T47D (cell line): Measurements from ENCODE around the gene CHST8.
"Not testable (repeated sequence)": the region's sequence is repeated elsewhere in the genome, so short reads cannot be mapped to it uniquely, and the experiment has no call there.

ENCODE experiments used
- DNase-seq, 2 experiments: peaks; one replicate each; pipeline versions ENCODE4 v3.0.0 to v3.0.0-alpha.2; 2011 to 2012; ENCODE audit warnings: low read depth in 1 of 2, low spot score in 1 of 2
- JUND ChIP-seq: IDR thresholded peaks from 2 replicates; pipeline ENCODE4 v1.6.1; 2012; ENCODE audit warnings: low read depth
- in situ Hi-C: cut with HindIII; loops from 2 replicates; pipeline ENCODE4 v1.10.0; 2016; ENCODE audit warnings: low sequenced_read_pairs, low pct_unique_long_range_greater_than_20kb

Gene CHST8

DNA sequence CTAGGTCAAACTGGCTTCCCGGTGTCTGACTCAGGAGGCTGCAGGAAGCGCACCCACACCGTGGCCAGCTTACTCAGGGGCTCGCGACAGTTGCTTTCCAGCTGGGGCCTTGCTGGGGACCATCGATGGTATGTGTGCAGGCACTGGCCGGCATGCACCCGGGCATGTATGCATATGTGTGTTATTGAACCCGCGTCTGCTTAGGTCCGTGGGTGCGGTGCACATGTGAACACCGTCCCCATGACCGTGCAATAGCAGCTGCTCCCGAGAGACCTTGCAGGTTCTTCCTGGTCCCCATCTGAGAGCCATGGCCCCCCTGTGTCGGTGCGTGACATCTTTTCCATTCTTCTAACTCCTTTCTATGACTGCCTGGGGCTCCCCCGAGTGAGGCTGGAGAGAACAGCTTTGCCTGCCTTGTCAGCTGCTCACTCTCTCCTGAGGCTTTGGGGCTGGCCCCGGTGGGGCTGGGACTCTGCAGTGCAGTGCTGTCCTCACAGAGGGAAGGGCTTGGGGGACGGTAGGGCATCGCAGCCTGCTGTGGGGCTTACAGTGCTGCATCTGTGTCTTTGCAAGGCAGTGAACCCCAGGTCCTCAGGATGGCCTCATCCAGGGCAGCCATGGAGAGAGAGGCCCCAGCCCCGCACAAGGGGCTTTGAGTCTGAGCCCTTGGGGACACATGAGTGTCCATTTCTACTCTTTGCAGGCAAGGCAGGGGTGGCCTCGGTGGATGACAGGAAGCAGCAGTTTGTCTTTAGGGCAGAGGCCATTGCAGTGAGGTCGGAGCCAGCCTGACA is 65.1 kb downstream of the CHST8 start:
- in situ Hi-C loops = no loop called here
- TF ChIP-seq JUND = no peak
- no peak for DNase-seq

DNA sequence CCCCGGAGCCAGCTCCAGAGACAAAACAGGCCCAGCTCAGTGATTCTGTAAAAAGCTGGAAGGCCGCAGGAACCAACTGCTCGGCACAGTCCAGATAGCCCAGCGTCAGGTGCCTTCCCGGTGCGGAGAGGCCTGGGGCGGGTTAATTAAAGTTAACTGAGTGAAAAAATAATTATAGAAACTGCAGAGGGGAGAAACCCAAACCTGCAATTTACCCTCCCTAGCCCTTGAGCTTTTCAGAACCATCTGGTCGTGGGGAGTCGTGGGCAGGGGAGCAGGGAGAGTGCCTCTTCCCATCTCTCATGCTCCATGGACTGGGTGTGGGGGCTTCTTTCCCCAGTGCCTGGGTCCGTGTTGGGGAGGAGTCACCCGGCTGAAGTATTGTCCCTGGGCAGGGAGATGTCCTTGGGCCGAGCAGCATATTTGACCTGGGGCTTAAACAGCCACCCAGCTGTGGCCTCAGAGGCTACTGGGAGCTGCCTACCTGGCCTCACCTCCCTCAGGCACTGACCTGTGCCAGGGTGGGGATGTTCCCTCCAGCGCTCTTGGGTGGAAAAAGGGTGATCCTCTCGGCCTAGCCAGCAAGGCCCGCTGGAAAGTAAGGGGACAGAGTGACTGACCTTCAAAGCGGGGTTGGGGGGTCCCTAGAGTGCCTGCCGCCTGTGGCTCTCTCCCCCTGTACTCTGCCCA is 65.9 kb downstream of the CHST8 start:
- DNase-seq = no peak
- no peak for TF ChIP-seq JUND
- in situ Hi-C loops = no loop called here

DNA sequence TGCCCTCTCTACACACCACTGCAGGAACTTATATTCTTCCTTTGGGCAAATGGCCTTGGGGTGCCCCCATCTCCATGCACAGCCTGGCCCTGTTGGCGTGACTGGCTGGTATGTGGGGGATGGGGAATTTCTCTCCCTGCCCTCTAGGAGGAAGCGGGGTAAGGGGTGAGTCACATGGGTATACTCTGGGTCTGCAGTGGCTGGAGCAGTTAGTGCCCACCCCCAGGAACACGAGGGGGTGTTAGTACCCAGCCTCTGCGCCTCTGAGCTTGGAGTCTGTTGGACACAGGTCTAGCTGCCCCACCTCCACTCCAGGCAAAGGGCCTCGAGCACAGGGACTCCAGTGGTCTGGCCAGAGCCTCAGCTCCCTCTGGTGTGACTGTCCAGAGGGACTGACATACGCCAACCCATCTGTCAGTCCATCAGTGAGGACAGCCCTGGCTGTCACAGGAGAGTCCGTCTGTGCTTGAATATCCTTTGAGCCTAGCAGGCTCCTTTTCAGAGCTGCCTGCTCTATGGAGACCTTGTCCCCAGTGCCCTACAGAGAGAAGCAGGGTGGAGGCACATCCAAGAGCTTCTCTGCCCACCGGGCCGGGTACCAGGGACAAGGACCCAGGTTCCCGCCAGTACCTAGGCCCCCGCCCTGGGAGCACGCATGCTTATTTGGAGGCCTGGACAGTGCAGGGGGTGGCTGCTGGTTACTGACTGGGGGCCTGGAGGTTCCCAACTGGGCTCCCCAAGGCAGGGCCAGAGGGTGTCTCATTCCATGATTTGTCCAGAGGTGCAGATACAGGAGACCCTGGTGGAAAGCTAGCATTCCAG is 66.6 kb downstream of the CHST8 start:
- no peak for DNase-seq
- TF ChIP-seq JUND = no peak
- in situ Hi-C loops = no loop called here

DNA sequence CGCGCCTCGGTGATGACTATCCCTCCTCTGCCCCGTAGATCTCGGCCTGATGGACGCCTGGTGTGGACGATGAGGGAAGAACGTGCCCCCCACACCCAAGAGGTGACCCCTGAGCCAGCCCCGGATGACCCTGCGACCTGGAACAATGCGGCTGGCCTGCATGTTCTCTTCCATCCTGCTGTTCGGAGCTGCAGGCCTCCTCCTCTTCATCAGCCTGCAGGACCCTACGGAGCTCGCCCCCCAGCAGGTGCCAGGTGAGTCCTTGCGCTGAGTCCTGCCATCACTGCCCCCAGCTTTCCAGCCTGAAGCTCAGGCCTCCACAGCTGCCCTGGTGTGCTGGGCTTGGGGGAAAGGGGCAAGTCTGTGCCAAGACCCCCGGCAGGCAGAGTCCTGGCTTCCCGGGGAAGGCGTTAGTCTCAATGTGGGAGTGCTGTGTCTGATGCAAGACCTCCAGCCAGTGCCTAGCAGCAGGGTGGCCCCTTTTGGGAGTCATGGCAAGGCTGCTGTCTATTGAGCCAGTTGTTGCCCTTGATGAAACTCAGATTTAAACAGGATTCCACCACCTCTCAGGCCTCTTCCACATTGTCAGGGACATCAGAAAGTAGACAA is 67.5 kb downstream of the CHST8 start:
- in situ Hi-C loops = no loop called here
- no peak for DNase-seq
- no peak for TF ChIP-seq JUND

DNA sequence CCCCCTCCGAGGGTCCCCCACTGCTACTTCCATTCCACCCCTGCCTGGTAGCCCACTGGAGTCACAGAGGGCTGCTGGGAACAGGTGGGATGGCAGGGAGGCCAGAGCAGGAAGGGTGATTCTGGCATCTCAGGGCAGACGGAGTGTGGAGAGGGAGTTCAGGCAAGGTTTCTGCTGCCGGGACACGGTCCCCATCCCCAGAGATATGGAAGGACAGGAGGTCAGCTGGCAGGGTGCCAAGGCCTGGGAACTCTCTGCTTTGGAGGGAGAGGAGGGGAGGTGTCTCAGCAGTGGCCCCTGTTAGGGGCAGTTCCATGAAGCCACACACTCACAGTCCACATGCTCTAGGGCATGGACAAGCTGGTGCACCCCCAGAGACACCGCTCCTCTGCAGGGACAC is 68.1 kb downstream of the CHST8 start:
- in situ Hi-C loops = no loop called here

DNA sequence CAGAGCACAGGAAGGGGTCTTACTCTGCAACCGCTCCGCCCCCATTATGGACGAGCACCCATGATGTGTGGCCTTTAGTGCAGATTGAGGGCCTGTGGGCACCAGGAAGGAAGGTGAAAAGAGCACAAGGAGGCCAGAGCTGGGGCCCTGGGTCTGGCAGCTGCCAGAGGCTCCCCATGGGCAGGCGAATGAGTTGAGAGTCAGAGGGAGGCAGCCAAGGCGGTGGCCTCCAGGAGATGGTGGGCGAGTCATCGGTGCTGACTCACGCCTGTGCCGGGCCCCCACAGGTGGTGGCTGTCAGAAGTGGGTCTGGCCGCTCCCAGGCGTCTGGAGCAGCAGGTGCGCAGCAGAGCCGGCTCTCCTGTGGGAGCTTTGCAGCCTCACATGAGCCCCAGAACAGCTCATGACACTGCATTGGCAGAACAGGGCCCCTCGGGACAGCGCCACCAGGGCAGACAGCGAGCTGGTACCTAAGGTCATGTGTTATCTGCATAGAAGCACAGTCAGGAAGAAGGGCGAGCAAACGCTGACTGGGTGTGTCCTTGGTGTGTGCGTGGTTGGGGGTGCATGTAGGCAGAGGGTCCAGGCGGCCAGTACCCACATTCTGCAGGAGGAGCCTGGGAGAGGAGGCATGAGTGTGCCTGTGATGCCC is 68.8 kb downstream of the CHST8 start:
- in situ Hi-C loops = no loop called here

More for the DNA sequence above, 68.1 kb downstream of the CHST8 start:
- TF ChIP-seq JUND = no peak
- no peak for DNase-seq

DNA sequence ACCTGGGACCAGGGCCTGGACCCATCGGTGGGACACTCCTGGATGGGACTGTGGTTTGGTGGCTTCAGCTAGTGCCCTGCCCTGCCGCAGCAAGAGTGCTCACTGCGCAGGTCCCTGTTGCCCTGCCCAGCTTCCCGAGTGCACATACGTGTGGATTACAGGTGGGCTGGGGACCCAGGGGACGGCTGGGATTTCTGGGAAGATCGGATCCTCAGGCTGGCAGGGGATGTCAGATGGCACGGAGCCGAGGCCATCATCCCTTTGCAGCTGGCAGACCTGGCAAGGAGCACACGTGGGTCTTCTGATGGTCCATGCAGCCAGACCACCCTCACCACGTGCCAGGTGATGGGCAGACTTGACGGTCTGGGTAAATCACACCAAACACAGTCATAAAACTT is 69.3 kb downstream of the CHST8 start:
- DNase-seq = no peak
- TF ChIP-seq JUND = no peak
- in situ Hi-C loops = no loop called here

More for the DNA sequence above, 68.8 kb downstream of the CHST8 start:
- TF ChIP-seq JUND = no peak
- DNase-seq = no peak

DNA sequence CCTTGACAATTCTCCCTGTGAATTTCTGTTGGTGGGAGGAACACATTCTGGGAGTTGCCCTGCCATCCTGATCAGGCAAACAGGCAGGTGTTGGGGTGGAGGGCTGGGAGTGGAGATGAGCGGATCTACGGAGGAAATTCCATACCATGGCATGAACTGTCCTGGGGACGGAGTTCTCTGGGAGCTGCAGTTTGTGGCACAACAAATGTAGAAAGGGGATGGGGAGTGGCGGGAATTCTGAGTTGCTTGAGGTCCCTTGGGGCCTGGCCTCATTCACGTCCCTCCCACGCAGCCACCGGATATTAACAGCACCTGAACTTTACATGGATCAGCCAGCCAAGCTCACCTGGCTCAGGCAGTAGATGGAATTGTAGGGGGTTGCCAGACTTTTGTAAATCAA is 70.0 kb downstream of the CHST8 start:
- in situ Hi-C loops = no loop called here
- TF ChIP-seq JUND = no peak
- DNase-seq = no peak

DNA sequence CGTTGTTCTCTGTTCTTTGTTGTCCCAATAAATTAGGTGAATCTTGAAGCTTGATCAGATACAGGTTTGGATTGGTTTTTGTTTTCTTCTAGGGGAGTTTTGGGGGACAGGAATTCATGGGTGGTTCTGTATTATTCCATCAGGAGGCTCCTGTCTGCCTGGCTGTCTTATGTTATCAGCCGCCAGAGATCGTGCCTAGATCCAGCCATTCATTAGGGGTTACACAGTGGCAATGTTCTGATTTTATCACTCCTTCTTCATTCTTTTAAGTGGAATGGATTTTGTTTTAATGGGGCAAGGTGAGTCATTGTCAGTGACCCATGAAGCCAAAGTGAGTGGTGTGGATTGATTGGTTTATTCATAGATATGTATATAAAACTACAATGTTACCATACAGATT is 71.9 kb downstream of the CHST8 start:
- in situ Hi-C loops = no loop called here
- TF ChIP-seq JUND = no peak
- no peak for DNase-seq

DNA sequence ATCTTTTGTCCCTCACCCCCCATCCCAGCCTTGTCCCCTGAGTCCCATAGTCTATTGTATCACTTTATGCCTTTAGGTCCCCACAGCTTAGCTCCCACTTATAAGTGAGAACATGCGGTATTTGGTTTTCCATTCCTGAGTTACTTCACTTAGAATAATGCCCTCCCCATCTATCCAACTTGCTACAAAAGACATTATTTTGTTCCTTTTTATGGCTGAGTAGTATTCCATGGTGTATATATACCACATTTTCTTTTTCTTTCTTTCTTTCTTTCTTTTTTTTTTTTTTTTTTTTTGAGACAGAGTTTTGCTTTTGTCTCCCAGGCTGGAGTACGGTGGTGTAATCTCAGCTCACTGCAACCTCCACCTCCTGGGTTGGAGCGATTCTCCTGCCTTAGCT is 73.8 kb downstream of the CHST8 start:
- in situ Hi-C loops, DNase-seq: not testable (repeated sequence)

DNA sequence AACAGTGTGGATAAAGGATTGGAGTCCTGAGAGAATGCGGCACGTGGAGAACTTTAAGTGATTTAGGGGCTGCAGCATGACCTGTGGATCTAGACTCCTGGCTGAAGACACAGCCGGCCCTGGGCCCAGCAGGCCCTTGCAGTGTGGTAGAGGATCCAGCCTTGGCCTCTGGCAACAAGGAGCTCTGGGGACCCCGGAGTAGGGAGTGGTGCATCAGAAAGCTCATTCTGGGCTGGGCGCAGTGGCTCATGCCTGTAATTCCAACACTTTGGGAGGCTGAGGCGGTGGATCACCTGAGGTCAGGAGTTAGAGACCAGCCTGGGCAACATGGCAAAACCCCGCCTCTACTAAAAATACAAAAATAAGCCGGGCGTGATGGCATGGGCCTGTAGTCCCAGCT is 76.0 kb downstream of the CHST8 start:
- in situ Hi-C loops = no loop called here
- TF ChIP-seq JUND = no peak
- no peak for DNase-seq

DNA sequence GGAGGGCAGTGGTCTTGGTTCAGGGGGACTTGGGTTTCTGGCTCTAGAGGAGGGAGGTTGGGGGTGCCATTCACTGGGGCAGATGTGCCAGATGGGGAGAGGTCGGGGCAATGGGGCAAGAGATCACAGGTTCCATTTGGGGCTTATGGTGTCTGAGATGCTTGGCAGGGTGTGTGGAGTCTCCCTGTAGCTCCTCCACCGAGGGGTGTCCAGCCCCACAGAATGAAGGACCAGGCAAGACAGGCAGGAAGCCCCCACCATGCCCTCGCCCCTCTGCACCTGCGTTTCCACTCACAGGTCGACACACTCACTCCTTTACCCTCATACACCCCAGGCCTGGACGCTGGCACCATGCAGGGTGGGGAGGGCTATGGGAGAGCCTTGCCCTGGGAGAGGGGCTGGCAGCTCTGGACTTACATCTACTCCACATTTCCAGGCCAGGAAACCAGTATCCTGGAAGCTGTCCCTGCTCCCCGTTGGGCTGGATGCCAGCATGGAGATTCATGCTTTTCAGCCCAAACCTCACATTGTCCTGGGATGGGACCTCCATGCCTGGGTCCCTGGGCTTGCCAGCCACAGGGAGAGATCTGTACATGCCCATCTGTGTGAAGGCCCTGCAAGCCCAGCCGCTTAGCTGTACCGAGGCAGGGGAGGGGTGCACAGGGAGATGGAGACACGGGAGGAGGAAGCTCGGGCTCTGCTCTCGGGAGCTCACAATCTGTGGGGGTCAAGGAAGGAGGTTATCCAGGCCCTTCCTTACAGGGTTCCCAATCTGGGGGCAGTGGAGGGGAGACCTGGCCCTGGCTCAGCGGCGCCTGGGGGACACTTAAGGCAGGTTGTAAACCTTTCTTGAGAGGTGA is 77.1 kb downstream of the CHST8 start:
- in situ Hi-C loops = no loop called here
- no peak for TF ChIP-seq JUND

More for the DNA sequence above, 77.1 kb downstream of the CHST8 start:
- DNase-seq = no peak
